EL (cell line): ENCODE measurements around the gene RAB27A.
"Not testable (repeated sequence)": the region's sequence is repeated elsewhere in the genome, so short reads cannot be mapped to it uniquely, and the experiment has no call there.

ENCODE experiments used
- DNase-seq: peaks from one replicate; pipeline ENCODE4 v3.0.0-alpha.2; 2016

The RAB27A gene

DNA sequence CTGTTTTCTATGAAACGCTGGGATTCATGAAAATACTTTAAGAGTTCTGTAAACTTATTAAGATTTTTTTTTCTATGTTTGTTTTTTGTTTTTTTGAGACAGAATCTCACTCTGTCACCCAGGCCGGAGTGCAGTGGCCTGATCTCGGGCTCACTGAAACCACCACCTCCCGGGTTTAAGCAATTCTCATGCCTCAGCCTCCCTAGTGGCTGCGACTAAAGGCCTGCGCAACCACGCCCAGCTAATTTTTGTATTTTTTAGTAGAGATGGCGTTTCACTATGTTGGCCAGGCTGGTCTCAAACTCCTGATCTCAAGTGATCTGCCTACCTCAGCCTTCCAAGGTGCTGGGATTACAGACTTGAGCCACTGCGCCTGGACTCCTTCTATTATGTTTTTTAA lies 39.7 kb downstream of the RAB27A start:
- DNase-seq = not testable (repeated sequence)

DNA sequence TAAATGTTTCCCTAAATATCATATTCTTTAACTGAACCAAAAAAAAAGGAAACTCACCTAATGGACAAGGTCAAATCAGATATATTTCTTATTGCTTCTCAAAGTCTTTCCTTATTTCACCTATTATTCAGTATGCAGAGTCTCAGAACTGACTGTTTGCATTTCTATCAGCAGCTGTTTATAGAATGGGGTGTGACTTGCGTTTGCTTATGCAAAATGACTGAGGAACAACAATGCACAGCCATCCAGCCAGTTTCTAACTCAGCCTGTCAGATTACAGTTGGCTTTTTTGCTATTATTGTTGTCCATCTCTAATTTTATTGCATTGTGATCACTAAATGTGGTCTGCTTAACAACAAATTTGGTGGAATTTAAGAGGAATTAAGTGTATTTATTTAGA lies 40.7 kb downstream of the RAB27A start:
- DNase-seq = no peak

DNA sequence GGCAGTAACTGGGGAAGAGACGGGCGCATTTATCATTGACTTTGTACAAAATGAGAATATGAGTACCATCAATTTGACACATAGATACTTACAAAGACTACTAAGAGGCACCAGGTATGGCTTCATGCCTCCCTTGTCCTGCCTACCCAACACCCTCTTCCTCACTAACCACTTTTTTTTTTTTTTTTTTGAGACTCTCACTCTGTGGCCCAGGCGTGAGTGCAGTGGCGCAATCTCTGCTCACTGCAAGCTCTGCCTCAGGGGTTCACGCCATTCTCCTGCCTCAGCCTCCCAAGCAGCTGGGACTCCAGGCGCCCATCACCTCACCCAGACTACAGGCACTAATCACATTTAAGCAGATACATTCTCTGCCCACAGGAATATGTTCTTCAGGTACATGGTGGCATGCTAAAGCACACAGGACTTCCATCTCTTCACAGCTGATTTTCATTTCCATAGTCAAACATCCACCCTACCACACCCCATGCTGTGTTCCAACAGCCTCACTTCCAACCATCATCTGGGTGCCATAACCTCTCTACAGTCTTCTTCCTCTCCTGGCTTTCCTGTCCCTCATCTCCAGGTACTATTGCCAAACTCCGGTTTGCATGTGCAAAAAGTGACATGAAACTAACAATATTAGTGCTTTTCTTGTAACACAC lies 41.7 kb downstream of the RAB27A start:
- DNase-seq = no peak

DNA sequence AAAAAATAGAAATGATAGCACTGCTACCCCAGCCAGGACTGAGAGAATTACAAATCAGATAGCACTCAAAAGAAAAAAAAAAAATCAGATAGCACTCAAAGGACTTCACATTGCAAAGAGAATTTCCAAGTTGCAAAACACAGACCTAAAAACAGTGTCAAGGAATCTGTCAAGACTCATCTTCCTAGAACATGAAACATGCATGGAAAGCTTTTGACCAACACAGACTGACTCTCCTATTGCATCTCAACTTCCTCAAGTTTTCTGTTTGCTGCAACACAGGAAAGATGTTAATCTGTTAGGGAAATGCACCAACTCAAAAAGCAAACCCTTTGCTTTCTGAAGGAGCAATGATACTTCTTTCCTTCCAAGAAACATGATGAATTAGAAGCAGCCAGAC lies 42.3 kb downstream of the RAB27A start:
- DNase-seq = no peak

DNA sequence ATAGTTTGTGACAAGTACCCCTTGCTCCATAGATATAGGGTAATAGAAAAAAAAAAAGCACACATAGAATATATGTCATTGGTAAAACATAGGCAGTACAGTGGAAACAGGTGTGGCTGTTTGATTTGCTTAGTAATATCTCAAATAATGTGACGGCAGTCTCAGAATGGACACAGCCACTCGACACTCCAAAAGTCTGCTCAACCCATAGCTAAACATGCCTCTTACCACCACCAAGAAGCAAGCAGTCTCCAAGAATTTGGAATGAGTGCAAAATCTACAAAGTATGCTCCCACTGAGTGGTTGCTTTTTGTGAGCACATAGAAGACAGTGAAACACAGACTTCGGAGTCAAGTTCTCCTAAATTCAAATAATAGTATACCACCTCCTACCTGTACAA lies 43.0 kb downstream of the RAB27A start:
- no peak for DNase-seq

DNA sequence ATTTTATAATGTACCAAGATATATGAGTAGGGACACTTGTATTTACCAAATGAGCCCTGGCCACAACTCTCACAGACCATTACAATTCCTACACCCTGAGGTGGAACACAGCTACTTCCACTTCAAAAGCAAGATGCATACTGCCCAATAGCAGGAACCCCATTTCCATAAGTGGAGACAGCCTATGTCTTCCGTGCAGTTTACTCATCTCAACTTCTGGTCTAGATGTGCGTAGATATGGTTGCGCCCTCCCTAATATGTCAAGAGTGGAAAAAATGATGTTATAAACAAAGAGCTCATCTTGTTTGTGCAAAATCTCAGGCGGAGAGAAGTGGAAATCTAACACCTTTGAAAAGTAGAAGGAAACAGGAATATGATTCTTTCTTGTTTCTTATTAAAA lies 44.6 kb downstream of the RAB27A start:
- no peak for DNase-seq

DNA sequence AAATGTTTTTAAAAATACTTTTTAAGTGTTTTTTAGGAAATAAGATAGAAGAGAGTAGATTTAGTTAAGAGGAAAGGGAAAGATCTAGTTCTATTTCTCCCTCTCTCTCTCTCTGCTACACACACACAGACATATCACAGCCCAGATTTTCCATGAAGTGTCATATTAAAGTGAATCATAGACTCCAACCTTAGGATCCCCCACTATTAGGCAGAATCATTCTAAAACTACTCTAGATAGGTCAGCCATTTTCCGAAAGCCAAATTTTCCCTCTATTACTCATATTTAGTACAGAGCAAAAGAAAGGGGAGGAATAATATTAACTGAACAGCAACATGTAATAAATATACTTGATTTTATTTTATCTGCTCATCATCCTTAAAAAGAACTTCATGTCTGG lies 47.7 kb downstream of the RAB27A start:
- peak; percentile 46 for DNase-seq

DNA sequence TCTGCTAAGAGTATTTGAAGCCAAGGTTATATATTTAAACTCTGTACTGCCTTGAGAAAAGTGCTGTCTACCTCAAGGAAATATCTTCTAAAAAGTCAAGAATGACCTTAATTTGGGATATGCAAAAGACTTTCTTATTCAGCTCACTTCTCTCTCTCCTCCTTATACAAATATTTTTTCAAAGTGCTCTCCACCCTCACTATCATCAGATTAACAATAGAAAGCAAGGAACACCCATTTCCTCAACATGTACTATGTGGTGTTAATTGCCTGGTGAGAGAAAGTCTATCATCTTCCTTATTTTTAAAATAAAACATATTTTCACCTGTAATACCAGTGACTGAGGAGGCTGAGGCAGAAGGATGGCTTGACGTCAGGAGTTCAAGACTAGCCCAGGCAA lies 48.4 kb downstream of the RAB27A start:
- no peak for DNase-seq

DNA sequence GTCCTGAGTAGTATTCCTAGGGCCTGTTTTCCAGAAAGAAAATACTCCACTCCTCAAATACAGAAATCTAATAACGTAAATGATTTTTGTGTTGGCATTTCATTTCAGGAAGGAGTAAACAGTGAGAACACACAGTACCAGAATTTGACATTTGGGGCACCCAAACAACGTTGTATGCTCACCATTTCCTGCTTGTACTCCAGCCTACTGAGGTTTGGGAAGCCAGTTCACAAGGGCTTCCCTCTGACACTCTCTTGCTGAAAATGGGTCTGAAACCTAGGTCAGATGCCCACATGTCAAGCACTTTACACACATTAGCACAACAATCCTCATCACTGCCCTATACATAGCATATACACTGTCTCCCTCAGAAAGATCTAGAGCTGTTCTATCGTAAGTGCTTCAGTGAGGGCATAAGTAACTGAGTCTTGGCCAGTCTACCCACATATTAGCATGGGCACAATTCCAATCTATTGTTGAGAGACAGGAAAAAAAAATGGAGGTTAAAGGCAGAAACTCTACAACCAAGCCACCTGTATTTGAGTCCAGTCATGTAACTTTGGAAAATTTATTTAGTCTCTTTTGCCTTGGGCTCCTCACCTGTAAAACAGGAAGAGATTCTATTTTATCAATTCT lies 49.4 kb downstream of the RAB27A start:
- DNase-seq = no peak

DNA sequence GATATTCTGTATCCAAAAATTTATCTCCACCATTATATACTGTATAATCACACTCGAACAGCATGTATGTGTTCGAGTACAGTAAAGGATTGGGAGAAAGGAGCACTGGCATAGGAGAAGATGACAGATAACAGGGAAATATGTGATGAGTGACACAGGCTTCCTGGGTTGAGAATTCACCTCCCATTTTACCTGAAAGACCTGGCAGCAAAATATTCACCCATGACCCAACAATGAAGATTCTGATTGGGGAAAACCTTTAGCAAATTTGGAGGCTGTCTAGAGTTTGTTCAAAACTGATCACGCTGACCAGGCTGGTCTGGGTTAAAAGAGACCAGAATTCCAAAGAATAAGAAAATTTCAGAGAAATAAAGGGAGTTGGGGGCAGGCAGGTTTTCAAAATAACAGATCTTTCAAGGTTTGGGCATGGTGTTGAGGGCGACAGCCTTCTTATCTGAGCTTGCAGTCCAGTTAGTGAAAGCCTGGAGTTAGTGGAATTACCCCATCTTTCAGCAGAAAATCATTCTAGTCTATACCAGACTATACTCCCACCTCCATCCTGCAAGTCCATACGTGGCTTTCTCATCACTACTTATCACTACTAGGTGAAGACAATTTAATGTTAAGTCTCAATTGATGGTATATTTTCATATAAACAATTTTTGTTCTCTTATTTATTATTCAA lies 50.0 kb downstream of the RAB27A start:
- no peak for DNase-seq

DNA sequence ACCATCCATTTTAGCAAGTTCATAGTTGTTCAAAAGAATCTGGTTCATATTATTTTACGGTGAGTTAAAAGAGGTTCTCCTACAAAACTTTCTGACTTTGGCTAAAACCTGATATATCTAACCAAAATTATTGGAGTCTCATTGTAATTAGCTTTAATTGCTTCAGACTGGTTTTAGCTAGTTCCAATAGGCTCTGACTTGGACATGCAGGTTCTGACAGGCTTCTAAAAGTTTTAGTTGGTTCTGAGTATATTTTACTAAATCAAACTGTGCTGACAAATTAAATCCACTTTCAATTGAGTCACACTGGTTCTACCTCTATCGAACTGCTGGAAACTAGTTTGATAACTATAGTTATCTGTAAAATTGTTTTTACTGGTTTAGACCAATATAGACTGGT lies 50.7 kb downstream of the RAB27A start:
- no peak for DNase-seq

DNA sequence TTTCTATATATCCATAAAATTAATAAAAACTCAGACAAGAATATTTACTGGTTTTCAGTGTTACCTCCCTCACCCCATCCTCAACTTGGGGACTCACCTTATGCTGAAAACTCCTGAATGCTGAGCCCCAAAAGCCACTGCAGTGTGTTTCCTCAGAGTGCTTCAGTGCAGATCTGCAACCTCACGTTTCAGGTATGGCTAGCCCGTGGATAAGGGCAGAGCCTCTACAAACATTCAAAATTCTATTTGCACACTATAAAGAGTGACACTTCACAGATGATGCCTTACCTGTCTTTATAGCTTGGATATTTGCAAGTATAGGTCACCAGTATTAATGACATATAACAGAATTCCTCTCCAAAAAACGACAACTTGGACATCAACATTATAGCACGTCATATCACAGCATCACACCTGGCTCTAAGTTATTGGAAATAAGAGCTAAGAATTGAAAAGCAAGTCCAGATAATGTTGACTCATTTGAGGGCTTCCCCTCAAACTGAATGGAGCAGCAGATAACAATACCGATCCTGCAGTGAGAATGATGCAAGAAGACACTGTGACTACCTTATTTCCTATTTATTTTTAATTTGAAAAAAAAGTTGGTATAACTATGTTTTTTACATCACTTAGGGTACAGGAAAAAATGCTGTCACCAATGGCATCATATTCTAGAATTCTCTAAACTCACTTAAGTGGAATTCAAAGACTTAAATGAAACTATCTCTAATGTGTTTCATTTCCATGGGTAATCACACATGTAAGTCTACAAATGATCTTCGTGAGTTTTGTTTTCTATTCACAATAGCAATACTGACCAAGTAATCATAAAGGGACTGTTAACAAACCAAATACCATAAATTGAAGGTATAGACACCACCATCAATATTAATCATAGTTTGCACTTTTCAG lies 52.1 kb downstream of the RAB27A start:
- no peak for DNase-seq

DNA sequence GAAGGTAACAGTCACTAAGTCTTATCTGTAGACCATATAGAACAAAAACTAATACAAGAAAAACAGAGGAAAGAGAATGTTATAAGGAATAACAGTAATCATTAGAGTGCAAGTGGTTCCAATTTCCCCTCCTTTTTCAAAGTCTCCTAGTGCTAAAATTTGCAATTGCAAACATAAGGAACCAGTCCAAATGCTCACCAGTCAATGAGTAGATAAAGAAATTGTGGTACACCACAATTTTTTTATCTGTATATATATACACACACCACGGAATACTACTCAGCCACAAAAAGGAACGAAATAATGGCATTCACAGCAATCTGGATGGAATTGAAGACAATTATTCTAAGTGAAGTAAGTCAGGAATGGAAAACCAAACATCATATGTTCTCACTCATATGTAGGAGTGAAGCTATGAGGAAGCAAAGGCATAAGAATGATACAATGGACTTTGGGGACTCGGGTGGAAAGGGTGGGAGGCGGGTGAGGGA lies 54.0 kb downstream of the RAB27A start:
- DNase-seq = no peak

DNA sequence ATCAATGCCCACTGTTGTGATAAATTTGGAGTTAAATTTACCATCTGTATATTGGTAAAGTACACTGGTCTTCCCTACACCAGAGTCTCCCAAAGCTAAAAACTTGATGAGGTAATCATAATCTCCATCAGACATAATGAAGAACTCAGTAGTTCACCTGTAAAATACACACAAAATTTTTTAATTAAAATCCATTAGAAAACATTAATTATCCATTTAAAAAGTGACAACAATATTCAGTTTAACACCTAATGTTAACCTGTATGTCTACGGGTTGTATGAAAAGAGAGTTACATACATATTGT lies 54.9 kb downstream of the RAB27A start:
- DNase-seq = no peak

DNA sequence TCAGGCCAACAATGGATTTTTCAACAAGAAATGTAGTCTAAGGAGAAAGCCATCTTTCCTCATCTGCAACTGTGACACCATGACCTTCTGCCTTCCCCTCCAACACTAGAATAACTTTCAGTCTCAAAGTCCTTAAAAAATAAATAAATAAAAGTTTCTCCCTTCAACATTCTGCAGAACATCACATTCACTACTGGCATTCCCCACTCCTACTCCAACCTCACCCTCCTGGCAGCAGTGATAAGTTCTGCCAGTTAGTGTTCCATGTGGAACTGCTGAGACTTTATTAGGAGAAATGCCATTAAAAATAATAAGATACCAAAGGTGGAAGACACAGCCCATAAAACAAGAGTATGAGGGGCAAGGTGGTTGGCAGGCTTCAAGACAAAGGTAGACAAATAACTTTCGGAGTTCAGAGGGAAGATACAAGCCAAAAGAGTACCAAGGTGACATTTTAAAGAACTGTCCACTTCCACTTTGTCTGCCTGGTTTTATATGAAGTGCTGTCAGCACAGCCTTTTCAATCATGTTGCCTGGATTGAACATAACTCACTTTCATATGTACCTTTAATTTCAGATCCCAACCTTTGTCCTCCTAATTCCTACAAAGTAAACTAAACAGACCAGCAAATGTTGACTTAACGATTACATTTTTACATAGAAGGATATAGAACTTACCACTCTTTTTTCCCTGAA lies 55.4 kb downstream of the RAB27A start:
- no peak for DNase-seq

DNA sequence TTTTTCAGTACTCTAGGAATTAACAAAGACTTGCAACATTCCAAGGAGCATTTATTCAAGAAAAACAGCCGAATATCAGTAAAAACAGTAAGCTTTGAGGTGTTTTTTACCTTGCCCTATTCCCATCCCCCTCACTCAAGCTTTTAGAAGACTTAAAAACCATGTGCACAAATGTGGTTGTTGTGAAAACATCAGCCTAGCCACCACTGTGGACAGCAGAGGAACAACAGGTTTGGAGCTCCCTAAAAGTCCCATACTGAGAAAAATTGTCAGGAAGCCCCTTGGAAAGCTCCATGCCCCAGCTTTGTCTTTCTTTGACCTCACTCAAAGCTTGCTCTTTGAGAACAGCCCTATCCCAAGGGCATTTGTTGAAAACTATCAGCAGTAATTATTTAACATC lies 58.2 kb downstream of the RAB27A start:
- no peak for DNase-seq

DNA sequence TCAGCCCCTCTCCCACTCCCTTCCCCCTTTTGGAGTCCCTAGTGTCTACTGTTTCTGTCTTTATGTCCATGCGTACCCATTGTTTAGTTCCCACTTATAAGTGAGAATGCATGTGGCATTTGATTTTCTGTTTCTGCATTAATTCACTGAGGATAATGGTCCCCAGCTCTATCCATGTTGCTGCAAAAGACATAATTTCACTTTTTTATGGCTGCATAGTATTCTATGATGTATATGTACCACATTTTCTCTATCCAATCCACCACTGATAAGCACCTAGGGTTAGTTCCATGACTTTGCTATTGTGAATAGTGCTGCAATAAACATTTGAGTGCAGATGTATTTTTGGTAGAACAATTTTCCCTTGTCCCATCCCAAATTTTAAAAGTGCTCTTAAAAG lies 58.7 kb downstream of the RAB27A start:
- DNase-seq = no peak

DNA sequence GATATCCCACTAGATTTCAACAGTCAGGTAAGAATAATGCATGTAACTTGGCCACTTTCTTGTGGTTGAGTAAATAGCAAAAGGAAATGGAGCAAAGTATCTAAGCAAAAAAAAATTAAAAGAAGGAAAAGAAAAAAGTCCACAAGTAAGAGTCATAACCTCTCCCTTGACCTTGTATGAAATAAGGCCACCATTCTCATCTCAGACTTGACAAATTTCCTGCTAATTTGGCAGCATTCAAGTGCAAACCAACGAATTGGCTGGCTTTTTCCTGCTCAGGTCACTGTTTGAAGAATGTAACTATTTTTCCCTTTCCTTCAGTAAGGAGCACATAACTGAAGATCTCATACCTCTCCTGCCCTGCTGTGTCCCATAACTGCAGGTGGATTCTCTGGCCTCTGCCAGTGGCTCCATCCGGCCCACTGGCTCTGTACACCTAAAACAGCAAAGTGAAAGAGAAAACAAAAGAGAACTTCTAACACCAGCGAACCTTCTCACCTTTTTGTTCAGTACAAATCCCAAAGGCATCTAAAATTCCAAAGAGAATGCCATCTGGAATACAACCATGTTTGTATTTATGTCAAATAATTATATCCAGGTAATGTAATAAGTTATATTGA lies 59.5 kb downstream of the RAB27A start:
- peak; percentile 13 for DNase-seq

DNA sequence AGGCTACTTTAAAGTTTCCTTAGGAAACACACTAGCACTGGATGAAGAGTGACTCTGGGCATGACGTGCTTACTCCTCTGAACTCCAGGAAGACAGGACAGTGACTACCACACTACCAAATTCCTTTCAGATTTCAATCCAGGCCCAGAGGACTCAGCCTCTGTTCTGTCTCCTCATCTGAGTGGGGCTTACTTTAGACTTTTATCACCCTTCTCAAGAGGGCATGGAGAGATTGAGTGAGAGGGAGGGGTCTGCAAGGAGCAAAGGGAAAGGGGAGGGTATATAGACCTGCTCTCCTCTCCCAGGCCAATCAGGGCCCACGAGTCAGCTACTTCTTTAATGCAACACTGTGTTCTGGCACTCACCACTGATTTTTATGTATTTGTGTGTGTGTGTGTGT lies 63.5 kb downstream of the RAB27A start:
- no peak for DNase-seq

DNA sequence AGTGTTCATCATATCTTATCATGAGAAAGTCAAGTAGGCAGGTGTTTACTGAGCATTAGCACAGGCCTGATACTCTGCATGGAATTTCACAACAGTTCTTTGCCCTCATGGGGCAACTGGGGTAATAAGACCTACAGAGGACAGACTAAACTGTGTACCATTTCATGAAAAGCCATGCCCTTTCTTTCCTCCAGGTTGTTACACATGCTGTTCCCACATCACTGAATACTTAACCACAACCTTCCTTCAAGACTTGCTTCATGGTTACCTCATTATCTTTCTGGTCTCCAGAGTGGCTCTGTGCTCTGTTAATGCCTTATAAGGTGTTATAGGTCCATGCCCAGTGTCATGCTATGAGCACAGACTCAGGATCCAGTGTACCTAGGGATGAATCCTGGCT lies 64.7 kb downstream of the RAB27A start:
- DNase-seq = no peak

DNA sequence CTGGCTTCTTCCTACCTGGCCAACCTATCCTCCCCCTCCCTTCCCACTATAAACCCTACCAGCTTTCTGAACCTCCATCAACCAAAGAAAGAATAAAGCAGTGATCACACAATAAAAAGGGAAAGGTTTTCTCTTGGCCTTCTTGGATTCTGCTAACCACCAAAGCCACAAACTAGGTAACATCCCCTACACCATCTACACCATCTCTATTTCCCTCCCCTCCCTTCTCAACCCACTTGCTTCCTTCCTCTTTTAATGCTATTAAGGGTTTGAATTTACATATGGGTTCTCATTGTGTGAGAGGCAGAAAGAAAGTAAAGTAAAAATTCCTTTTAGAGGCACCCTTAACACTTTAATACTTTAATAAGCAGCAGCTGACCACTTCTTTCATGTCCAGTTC lies 67.0 kb downstream of the RAB27A start:
- DNase-seq = no peak
